Measurements from ENCODE around the gene SPAG6.
"Not testable (repeated sequence)": the region's sequence is repeated elsewhere in the genome, so short reads cannot be mapped to it uniquely, and the experiment has no call there.

SPAG6 gene

GRCh38 chr10:22345301-22346095 lies at the start of gene SPAG6:
Gene SPAG6 (plus strand): TSS chr10:22345496. CDS start chr10:22345612, 116 bp downstream.
- no peak for DNase-seq

GRCh38 chr10:22301193-22301592 lies 44.1 kb upstream of the SPAG6 start:
- no peak for DNase-seq

- DNase-seq = no peak
These were observed 41.8 kb upstream of the SPAG6 start for GRCh38 chr10:22303461-22303860.

GRCh38 chr10:22305721-22306120 lies 39.6 kb upstream of the SPAG6 start:
- no peak for DNase-seq

GRCh38 chr10:22308390-22308789 lies 36.9 kb upstream of the SPAG6 start:
- no peak for DNase-seq

- no peak for DNase-seq
These were observed 35.9 kb upstream of the SPAG6 start for GRCh38 chr10:22309180-22310000.

GRCh38 chr10:22310012-22310411 lies 35.3 kb upstream of the SPAG6 start:
- DNase-seq = not testable (repeated sequence)

- no peak for DNase-seq
These were observed 34.4 kb upstream of the SPAG6 start for GRCh38 chr10:22310928-22311327.

GRCh38 chr10:22314852-22315251 lies 30.4 kb upstream of the SPAG6 start:
- DNase-seq = no peak

- peak in 1 of 2 experiments; percentile 57 for DNase-seq
These were observed 29.6 kb upstream of the SPAG6 start for GRCh38 chr10:22315455-22316285.

- peak; percentile 29 to 91 for DNase-seq
These were observed 28.8 kb upstream of the SPAG6 start, which contains the start of gene COMMD3 for GRCh38 chr10:22316286-22317075. Gene COMMD3 (plus strand): TSS chr10:22316388. CDS start chr10:22316418, 30 bp downstream.

- DNase-seq = no peak
These were observed 28.3 kb upstream of the SPAG6 start for GRCh38 chr10:22317076-22317370.

GRCh38 chr10:22317771-22318565 lies 27.3 kb upstream of the SPAG6 start:
- DNase-seq = no peak

- DNase-seq = no peak
These were observed 26.5 kb upstream of the SPAG6 start for GRCh38 chr10:22318772-22319171.

- DNase-seq = no peak
These were observed 25.7 kb upstream of the SPAG6 start for GRCh38 chr10:22319547-22319979.

GRCh38 chr10:22319980-22320558 lies 25.2 kb upstream of the SPAG6 start:
- DNase-seq = no peak

GRCh38 chr10:22320591-22321155 lies 24.6 kb upstream of the SPAG6 start, which contains the start of gene BMI1:
Gene BMI1 (plus strand): TSS chr10:22321099. CDS start chr10:22326450, 5,351 bp downstream.
- peak; percentile 13 to 84 for DNase-seq

GRCh38 chr10:22321156-22321923 lies 24.0 kb upstream of the SPAG6 start:
- peak in 1 of 2 experiments; percentile 69 for DNase-seq

- peak in 1 of 2 experiments; percentile 35 for DNase-seq
These were observed 23.2 kb upstream of the SPAG6 start for GRCh38 chr10:22321924-22322640.
